K562 (cell line): ENCODE results near the gene SVBP. TPM values are rescaled to one million over a fixed set of nuclear protein-coding genes. Genes with fewer than 3 reads are reported as not detected.

ENCODE experiments used
- GABPB2 ChIP-seq: fragments of 250-450 bp; sonication (Bioruptor Pico); conservative IDR thresholded peaks from 2 replicates; pipeline ENCODE4 v1.5.1; 2021; ENCODE audit warnings: mild to moderate bottlenecking
- MED1 ChIP-seq: sonication (generic); formaldehyde crosslinking; IDR thresholded peaks from 2 replicates; pipeline ENCODE4 v1.8.1; 2023; ENCODE audit warnings: missing genetic modification reagents, borderline replicate concordance
- SAFB ChIP-seq: fragments of 200-400 bp; formaldehyde crosslinking; IDR thresholded peaks from 2 replicates; pipeline ENCODE4 v1.6.1; 2017; ENCODE audit warnings: low read depth, low read length, borderline replicate concordance
- SAP30 ChIP-seq: fragments of 200-600 bp; sonication (generic); IDR thresholded peaks from 2 replicates; pipeline ENCODE4 v1.6.1; 2012; ENCODE audit warnings: borderline replicate concordance, low read depth, mild to moderate bottlenecking, moderate library complexity, low read length, control low read depth, inconsistent platforms; ENCODE audit not compliant: insufficient read depth, poor library complexity, severe bottlenecking
- TEAD1 ChIP-seq, 2 experiments: fragments of 450-650 bp in 1 of 2; sonication (generic) in 1 of 2; formaldehyde crosslinking; IDR thresholded peaks; 2 replicates each; pipeline versions ENCODE4 v1.4.0 to v1.8.0; 2020 to 2022; ENCODE audit warnings: mild to moderate bottlenecking in 2 of 2, missing genetic modification reagents in 1 of 2
- ZNF445 ChIP-seq: fragments of 250-450 bp; sonication (Bioruptor Pico); IDR thresholded peaks from 2 replicates; pipeline ENCODE4 v1.4.0; 2020; ENCODE audit warnings: low read depth, mild to moderate bottlenecking, moderate library complexity
- ZNF561 ChIP-seq: fragments of 450-650 bp; formaldehyde crosslinking; conservative IDR thresholded peaks from 2 replicates; pipeline ENCODE4 v1.4.0; 2020; ENCODE audit warnings: mild to moderate bottlenecking, moderate library complexity
- polyA plus RNA-seq, 8 experiments: library from polyadenylated mRNA; depleted of rRNA in 4 of 8; stranded (reverse) in 5 of 8; unstranded in 3 of 8; fragments of >200 nt; fragmentation: Nextera tagmentation in 2 of 8; fragmentation: Illumina TruSeq in 1 of 8; extraction: Ambion mirVana in 2 of 8; extraction: Trizol in 1 of 8; gene quantifications; 2 replicates each; pipeline versions ENCODE4 v1.2.1 to v1.2.3, GENCODE V29; 2011 to 2014; ENCODE audit warnings: inconsistent platforms in 1 of 8, missing spikeins in 1 of 8
- total RNA-seq, 7 experiments: library from RNA; depleted of rRNA in 6 of 7; stranded (reverse); fragments of >200 nt in 6 of 7; fragmentation: Illumina TruSeq in 2 of 7; extraction: Trizol in 2 of 7; gene quantifications; 2 replicates each; pipeline versions ENCODE4 v1.2.1 to v1.2.3, GENCODE V29; 2011 to 2021; ENCODE audit warnings: low replicate concordance in 1 of 7
- TF ChIP-seq, protein P1 (sequence below): fragments of 450-650 bp; formaldehyde crosslinking; IDR thresholded peaks from 2 replicates; pipeline ENCODE4 v1.4.0; 2020; ENCODE audit warnings: mild to moderate bottlenecking, moderate library complexity
- TF ChIP-seq, protein P2 (sequence below): fragments of 450-650 bp; formaldehyde crosslinking; IDR thresholded peaks from 2 replicates; pipeline ENCODE4 v1.4.0; 2022; ENCODE audit warnings: mild to moderate bottlenecking, moderate library complexity
- TF ChIP-seq, protein P3 (sequence below): fragments of 250-450 bp; sonication (Bioruptor Pico); IDR thresholded peaks from 2 replicates; pipeline ENCODE4 v1.5.0; 2021; ENCODE audit warnings: mild to moderate bottlenecking, moderate library complexity
- TF ChIP-seq, protein P4 (sequence below): fragments of 450-650 bp; formaldehyde crosslinking; IDR thresholded peaks from 2 replicates; pipeline ENCODE4 v1.4.0; 2020; ENCODE audit warnings: mild to moderate bottlenecking, mixed read lengths
- TF ChIP-seq, protein P5 (sequence below): IDR thresholded peaks from 3 replicates; pipeline ENCODE4 v1.6.1; 2011; ENCODE audit warnings: borderline replicate concordance, mild to moderate bottlenecking, moderate library complexity; ENCODE audit not compliant: insufficient read length; ENCODE audit errors: extremely low read depth

The SVBP gene
- total and polyA plus RNA-seq, 9 of the 15 experiments (the other 6 are each of a cell fraction or from before 2014, with no cell fraction given): 31.7 to 49.7 (median 40.0) TPM

DNA sequence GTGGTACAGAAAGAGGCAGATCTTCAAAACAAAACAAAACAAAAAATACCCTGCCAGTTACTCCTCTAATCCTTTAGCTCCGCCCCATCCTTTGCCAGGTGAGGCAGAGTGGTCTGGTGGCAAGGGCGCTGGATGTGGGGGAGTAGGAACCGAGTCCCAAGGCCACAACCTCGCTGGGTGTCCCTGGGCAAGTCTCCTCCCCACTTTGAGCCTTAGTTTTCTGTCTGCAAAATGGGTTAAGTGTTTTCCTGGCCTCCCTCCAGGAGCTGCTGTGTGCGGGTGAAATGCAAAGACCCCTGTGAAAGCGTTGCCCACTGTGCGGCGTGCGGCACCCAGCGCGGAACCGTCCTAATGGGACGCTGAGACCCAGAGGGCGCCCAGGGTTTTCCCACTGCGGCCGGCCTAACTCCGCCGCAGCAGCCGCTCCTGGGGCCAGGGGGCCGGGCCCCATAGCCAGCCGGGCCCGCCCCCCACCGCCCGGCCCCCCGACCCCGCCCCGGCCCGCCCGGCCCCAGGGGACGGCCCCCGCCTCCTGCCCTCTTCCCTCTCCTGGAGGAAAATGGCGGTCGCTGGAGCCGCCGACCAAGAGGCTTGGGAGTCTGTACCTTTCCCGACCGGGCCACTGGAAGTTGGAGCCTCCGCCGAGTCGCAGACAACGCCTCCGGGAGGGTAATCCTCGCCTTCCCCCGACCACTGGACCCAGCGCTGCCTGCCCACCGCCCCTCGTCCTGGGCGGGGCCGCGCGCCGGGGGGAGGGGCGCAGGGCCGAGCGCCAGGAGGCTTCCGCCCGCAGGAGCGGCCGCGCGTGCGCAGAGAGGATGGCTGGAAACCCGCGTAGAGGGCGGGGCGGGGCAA is at the start of gene SVBP, which contains the start of gene ERMAP (continued):
- TF ChIP-seq TEAD1 (CRISPR knock-in tag; IDR thresholded peaks at IDR 0.05) (no peak), MED1 (no peak), GABPB2 (CRISPR knock-in tag) (no peak), SAFB (no peak), ZNF445 (CRISPR knock-in tag) (no peak), ZNF561 (CRISPR knock-in tag) (no peak), SAP30 (peak; percentile 41)
- TF ChIP-seq, protein P1, sequence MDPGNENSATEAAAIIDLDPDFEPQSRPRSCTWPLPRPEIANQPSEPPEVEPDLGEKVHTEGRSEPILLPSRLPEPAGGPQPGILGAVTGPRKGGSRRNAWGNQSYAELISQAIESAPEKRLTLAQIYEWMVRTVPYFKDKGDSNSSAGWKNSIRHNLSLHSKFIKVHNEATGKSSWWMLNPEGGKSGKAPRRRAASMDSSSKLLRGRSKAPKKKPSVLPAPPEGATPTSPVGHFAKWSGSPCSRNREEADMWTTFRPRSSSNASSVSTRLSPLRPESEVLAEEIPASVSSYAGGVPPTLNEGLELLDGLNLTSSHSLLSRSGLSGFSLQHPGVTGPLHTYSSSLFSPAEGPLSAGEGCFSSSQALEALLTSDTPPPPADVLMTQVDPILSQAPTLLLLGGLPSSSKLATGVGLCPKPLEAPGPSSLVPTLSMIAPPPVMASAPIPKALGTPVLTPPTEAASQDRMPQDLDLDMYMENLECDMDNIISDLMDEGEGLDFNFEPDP: no peak
- TF ChIP-seq, protein P2, sequence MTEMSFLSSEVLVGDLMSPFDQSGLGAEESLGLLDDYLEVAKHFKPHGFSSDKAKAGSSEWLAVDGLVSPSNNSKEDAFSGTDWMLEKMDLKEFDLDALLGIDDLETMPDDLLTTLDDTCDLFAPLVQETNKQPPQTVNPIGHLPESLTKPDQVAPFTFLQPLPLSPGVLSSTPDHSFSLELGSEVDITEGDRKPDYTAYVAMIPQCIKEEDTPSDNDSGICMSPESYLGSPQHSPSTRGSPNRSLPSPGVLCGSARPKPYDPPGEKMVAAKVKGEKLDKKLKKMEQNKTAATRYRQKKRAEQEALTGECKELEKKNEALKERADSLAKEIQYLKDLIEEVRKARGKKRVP: no peak
- TF ChIP-seq, protein P3, sequence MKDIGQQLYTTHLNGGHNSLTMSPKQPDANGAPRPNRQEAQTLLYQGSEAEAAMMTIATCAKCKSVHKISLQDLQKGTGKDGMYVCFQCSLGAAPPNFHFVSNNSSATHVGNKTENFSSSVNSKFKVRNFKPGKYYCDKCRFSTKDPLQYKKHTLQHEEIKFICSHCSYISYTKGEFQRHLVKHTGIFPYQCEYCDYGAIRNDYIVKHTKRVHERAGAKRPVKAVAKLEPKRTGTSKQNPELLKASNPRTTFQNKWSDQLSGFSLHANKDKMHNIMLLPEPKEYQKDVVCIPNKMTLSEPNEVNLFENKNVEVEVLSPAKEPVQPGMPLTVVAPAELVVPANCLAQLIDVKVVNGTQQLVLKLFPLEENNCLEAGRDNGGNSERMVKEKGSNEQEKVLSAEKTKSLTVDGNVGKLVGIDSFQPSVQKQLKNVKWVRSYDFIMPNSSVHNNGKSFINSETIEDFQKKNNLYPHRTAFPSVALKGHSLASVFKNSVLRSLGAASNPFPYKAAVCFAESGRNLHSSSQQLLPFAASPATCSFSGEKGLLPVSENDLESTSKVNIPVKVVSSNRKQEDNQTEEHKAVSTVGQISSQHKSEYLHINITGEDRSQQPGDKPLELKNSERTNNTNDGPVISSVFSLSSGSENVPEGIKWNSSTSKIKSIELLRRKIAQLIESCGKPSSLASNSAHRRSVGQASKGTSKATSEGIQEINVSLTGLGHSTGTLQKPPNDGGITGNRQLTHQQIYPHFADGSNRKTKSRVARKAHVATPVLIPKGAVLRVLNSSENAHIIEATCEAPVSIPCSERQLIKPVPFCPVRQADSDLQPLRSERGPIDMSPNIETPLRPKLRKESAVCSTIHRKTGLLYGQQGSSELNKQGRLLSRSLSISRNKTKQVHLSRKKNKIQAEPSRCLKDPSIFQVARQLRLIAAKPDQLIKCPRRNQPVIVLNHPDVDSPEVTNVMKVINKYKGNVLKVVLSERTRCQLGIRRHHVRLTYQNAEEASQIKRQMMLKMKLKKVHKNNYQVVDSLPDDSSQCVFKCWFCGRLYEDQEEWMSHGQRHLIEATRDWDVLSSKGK (CRISPR knock-in tag): no peak
- TF ChIP-seq, protein P4, sequence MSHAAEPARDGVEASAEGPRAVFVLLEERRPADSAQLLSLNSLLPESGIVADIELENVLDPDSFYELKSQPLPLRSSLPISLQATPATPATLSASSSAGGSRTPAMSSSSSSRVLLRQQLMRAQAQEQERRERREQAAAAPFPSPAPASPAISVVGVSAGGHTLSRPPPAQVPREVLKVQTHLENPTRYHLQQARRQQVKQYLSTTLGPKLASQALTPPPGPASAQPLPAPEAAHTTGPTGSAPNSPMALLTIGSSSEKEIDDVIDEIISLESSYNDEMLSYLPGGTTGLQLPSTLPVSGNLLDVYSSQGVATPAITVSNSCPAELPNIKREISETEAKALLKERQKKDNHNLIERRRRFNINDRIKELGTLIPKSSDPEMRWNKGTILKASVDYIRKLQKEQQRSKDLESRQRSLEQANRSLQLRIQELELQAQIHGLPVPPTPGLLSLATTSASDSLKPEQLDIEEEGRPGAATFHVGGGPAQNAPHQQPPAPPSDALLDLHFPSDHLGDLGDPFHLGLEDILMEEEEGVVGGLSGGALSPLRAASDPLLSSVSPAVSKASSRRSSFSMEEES (CRISPR knock-in tag): no peak
- TF ChIP-seq, protein P5, sequence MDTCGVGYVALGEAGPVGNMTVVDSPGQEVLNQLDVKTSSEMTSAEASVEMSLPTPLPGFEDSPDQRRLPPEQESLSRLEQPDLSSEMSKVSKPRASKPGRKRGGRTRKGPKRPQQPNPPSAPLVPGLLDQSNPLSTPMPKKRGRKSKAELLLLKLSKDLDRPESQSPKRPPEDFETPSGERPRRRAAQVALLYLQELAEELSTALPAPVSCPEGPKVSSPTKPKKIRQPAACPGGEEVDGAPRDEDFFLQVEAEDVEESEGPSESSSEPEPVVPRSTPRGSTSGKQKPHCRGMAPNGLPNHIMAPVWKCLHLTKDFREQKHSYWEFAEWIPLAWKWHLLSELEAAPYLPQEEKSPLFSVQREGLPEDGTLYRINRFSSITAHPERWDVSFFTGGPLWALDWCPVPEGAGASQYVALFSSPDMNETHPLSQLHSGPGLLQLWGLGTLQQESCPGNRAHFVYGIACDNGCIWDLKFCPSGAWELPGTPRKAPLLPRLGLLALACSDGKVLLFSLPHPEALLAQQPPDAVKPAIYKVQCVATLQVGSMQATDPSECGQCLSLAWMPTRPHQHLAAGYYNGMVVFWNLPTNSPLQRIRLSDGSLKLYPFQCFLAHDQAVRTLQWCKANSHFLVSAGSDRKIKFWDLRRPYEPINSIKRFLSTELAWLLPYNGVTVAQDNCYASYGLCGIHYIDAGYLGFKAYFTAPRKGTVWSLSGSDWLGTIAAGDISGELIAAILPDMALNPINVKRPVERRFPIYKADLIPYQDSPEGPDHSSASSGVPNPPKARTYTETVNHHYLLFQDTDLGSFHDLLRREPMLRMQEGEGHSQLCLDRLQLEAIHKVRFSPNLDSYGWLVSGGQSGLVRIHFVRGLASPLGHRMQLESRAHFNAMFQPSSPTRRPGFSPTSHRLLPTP: no peak
